Right ventricle myocardium inferior (tissue), 1 donor: ENCODE data around the gene KAT2B. TPM values are rescaled to one million over a fixed set of nuclear protein-coding genes. Genes with fewer than 3 reads are reported as not detected.

ENCODE experiments used
- ATAC-seq: fragments of 200-7000 bp; cut with Tn5 transposase; one replicate; pipeline ENCODE4 v1.9.1; 2020; ENCODE audit warnings: mild to moderate bottlenecking, moderate library complexity
- DNase-seq: peaks from one replicate; pipeline ENCODE4 v3.0.0; 2021; ENCODE audit errors: missing footprints
- intact Hi-C: fragments of 100-400 bp; cut with DNase I; formaldehyde crosslinking; loops from one replicate; pipeline ENCODE4 v1.11.0; 2022
- total RNA-seq: library from RNA; stranded (reverse); fragmentation: NEBNext Ultra II Directional; extraction: Animal tissue kit (Norgen Biotek cat#: 25700); gene quantifications from one replicate; pipeline ENCODE4 v1.2.1, GENCODE V29; 2021
- donor health status: DM: no; HTN: yes; CAD: no; lungs with severe emphysema.

Gene KAT2B
- total RNA-seq, 1 donor from 2014 or later, result 118 TPM

DNA sequence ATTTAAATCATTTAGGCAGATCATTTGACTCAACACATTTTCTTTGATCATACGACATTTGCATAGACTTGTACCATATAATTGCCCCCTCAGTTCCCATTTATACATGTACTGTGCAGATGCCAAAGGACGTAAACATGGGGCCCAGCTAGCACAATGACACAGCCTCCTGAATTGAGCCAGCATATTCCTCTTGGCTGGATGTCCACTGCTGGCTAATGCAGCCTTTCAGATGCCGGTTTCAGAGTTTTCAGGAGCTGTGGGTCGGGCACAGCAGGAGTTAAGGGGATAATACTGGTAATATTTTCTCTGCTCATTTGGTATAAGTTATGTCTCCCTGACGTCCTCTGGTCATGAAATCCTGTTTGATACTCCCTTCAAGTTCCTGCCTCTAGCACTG lies 39.4 kb downstream of the KAT2B start:
- ATAC-seq, result no peak
- no peak for DNase-seq
- intact Hi-C loops, result loop anchor here (2.0 kb wide), 1 partner anchor 39 kb away; the partner anchor contains the start of gene KAT2B

DNA sequence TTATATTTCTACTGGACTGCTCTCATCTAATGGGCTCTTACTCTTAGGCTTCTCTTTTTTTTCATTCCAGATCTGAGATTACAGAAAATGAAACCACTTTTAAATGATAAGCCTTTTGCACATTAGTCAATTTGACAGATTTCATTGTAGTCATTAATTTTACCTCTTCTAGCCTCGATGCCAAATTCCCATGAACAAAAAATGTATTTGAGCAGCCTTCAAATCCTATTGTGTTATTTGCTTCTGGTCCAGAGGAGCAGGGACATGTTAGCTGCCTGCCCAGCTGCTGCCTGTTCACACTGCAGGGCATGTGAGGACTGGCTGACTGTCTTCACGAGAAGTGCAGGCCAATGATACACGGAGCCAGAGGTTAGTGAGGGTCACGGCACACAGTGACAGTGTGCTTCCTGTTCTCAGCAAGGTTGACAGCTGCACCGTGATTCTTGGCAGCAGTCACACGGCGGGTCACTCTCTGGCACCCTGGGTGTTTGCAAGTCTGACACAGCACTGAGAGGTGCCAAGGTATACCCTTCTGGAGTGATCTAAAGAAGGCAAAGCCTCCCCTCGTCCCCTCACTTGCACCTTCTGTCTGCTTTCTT lies 40.8 kb downstream of the KAT2B start:
- intact Hi-C loops, result loop anchor here (1.0 to 2.0 kb wide), 2 partner anchors 27 to 40 kb away; partner anchors contain the start of gene KAT2B
- peak; percentile 99 for ATAC-seq

DNA sequence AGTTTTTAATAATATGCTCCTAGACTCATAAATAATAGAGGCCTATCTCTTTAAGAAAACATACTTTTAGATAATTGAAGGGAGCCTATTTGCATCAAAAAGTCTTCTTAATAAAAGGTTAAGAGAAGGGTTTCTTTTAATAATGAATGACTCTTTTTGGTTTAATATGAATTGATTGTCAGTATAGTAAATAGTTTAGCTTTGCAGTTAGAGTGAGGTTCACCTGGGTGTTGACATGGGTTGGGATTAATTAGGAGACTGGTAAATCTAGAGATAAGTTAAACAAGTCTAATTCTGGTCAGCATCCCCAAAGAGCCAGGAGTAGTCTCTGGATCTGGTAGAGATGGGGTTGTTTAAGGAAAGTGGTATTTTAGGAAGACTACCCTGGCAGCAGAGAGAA lies 43.0 kb downstream of the KAT2B start:
- intact Hi-C loops, result no loop called here
- no peak for DNase-seq
- ATAC-seq, result no peak

More for the DNA sequence above, 40.8 kb downstream of the KAT2B start:
- peak; percentile 85 for DNase-seq

DNA sequence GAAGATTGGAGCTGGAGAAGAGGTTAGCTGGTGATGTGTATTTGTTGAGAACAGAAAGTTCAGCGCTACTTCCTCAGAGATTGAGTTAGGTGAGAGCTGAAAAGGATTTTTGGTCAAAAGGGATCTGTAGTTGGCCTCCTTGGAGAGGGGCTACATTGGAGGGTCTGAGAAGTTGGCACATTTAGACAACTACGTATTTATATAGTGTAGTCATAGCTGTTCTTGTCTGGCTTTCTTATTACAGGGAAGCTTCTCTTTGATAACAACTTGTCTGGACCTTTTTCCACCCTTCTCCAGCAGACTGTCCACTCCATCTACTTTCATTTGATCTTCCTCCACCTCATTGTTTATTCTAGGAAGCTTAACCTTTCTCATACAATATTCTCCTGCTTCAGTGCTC lies 43.7 kb downstream of the KAT2B start:
- DNase-seq, result no peak
- intact Hi-C loops, result no loop called here
- no peak for ATAC-seq

DNA sequence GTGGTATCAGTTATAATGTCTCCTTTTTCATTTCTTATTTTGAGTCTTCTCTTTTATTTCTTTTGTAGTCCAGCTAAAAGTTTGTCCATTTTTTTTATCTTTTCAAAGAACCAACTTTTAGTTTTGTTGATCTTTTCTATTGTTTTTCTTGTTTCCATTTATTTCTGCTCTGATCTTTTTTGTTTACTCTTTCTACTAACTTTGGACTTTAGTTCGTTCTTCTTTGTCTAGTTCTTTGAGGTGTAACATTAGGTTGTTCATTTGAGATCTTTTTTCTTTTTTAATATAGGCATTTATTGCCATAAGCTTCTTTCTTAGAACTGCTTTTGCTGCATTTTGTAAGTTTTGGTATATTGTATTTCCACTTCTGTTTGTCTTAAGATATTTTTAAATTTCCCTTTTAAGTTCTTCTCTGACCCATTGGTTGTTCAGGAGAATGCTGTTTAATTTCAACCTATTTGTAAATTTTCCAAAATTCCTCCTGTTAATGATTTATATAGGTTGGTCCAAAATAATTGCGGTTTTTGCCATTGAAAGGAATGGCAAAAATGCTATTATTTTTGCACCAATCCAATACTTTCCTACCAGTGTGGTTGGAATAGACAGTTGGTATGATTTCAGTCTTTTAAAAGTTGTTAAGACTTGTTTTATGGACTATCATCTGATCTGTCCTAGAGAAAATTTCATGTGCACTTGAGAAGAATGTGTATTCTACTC lies 51.2 kb downstream of the KAT2B start:
- ATAC-seq, result no peak
- DNase-seq, result no peak
- intact Hi-C loops, result no loop called here

DNA sequence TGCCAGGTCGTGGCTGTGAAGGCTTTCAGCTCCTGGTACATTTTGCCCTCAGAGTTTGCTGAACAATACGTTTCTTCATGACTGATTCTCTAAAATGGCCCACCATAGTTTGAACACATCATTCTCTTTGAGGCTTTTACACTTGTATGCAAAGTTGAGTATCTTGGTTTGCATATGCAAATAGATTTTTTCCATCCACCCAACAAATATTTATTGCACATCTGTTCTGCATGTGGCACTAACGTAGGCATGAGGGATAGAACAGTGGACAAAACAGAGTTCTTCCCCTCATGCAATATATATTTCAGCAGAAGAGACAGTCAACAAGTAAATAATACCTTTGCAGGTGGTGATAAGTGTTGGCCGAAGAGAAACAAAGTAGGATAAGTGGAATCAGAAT lies 55.2 kb downstream of the KAT2B start:
- intact Hi-C loops, result no loop called here
- DNase-seq (no peak), ATAC-seq (no peak)

DNA sequence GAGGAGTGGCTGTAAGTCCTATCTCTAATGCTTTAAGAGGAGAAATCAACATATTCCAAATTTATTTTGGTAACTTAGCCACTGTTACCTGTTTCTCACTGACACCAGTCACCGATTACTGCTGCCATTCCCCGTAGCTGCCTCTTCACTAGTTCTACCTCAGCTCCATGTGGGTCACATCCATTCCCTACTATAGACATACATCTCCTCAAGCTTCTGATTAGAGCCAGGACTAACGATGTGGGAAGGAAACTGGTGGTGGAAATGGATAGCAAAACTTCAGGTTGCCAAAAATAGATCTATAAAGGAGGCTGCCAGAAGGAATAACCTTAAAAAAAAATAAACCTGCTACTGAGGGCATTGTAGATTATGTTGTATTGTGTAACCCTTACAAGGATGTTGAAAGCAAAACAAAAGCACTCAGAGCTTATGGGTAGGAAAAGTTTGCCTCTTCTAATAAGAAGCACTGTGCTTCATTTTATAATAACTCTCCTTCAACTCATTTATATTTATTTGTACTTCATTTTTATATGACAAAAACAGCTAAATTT lies 56.0 kb downstream of the KAT2B start:
- ATAC-seq (no peak), DNase-seq (no peak)
- intact Hi-C loops, result no loop called here

DNA sequence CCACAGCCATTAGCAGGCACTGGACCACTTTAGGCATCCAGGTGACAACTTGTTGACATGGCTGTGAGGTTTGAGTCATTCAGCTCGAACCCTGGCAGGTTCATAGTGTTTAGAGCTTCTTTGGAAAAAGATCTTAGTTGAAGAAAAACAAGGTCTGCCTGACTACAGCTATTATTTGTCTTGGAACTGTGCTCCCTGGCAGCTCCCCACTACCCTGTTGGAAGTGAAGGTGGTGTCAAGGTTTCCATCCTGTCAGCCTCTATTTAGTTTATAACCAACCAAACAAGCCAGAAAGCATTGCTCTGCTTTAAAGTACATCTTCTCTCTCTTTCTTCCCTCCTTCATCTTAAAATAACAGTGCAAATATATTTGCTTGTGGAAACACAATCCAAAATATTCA lies 56.8 kb downstream of the KAT2B start:
- DNase-seq (no peak), ATAC-seq (no peak)
- intact Hi-C loops, result no loop called here

DNA sequence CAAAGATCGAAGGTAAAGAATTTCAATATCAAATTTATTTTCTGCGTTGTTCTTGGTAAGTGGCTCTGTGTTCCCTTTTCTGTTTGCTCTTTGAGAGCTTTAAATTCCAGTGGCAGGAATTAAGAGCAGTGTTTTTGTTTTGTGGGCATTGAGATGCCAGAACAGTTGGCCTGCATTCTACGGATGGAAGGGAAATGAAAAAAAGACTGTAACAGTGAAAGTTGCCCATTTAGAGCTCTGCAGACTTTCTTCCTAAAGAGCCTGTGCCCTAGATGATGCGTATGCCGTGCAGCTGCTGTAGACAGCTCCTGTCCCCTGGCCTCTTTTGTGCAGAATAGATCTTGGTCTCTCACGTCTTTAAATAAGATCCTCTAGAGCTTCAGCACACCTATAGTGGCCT lies 58.8 kb downstream of the KAT2B start:
- intact Hi-C loops, result no loop called here
- DNase-seq, result no peak
- ATAC-seq, result no peak

DNA sequence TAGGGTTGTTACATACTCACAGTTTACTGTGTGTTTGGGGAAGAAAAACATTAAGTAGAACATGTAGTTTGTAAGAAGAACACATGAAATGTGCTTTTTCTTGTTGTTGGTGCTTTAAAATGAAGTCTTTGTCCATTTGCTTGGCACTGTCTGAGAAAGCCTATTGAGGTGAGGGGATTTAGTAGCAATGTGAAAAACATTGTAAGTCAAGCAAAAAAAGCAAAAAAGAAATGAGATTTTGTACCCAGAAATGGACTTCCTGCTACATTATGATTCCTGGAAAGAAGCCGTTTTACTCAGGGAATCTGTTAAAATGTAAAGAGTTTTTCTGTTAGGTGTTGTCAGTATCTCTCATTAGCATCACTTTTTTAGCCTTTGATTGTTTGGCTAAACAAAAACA lies 59.9 kb downstream of the KAT2B start:
- DNase-seq (no peak), ATAC-seq (no peak)
- intact Hi-C loops, result no loop called here

DNA sequence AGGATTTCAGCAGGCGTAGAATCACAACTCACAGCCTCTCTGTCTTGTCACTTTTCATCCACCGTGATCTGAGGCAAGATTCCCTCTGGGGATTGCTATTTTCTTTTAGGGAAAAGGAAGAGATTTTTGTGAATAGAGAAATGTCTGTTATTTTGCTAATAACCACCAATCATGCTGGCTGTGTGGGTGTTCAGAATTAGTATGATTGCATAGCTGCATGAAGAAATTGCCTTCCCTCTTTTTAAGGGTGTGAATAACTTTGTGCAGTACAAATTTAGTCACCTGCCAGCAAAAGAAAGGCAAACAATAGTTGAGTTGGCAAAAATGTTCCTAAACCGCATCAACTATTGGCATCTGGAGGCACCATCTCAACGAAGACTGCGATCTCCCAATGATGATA lies 60.8 kb downstream of the KAT2B start:
- ATAC-seq (no peak), DNase-seq (no peak)
- intact Hi-C loops, result no loop called here

DNA sequence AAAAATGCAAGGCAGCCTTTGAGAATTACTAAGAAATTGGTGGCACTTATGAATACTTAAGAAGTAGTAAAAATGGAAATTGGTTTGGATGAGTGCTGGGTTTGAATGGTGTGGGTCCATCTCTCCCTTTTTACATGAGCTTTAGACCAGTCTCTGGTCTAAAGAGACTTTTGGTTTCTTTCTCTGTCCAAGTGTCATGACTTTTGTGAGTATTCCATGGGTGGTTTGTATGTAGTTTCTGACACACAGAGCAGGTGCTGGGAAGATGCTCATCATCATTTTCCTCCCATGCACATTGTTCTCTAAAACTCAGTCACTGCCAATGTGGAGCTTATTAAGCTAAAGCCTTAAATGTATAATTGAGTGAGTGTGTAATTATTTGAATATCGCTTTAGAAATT lies 63.5 kb downstream of the KAT2B start:
- DNase-seq, result no peak
- intact Hi-C loops, result no loop called here
- no peak for ATAC-seq

DNA sequence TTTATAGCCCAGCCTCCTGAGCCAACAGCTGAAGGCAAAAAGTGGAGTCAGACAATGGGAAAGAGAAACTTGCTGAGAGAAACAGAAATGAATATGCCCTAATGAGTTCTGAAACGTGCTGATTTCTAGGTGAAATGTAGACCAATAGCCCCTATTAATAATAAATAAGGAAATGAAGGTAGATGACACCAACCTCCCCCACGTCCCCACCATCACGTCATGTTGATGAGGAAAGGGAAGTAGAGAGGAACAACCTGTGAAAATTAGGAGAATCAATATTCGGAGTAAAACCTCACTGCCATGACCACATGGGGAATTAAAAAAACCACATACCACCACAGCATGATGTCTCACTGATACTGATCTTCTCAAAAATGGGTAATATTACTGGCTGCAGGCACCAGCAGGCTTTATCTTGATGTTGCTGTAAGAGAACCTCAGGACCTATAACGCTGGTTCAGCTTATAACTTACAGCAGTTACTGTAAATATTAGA lies 64.0 kb downstream of the KAT2B start:
- no peak for ATAC-seq
- intact Hi-C loops, result no loop called here

DNA sequence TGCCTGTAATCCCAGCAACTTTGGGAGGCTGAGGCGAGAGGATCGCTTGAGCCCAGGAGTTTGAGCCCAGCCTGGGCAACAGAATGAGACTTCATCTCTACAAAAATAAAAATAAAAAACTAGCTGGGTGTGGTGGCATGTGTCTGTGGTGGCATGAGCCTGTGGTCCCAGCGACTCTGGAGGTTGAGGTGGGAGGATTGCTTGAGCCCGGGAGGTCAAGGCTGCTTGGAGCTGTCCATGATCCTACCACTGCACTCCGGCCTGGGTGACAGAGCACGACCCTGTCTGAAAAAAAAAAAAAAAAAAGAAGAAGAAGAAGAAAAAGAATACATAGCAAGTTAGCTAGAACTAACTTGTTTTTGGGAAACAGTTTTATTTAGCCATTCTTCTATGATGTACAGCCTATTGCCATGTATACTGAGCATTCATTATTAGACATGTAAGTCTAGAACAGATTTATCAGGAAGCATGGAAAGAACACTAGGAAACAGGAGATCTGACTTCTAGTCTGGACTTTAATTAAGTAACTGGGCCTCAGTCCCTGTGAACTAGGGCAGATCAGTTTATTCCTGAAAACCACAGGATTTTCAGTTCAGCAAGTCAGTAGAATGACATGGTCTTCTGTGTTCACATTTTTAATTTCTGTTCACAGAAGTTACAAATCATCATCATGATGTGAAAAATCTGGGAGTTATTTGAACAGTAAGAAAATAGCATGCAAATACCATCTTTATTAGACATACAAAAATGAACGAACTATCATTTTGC lies 65.5 kb downstream of the KAT2B start:
- DNase-seq, result no peak
- ATAC-seq, result no peak
- intact Hi-C loops, result no loop called here

More for the DNA sequence above, 64.0 kb downstream of the KAT2B start:
- no peak for DNase-seq

DNA sequence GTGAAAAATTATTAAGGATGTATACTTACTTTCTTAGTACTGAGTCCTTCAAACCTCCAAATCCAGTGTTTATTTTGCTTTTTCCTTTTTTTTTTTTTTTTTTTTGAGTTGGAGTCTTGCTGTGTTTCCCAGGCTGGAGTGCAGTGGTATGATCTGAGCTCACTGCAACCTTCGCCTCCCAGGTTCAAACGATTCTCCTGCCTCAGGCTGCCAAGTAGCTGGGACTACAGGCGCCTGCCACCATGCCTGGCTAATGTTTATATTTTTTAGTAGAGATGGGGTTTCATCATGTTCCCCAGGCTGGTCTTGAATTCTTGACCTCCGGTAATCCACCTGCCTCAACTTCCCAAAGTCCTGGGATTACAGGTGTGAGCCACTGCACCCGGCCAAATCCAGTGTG lies 67.5 kb downstream of the KAT2B start:
- intact Hi-C loops, result no loop called here
- ATAC-seq (no peak), DNase-seq (no peak)

DNA sequence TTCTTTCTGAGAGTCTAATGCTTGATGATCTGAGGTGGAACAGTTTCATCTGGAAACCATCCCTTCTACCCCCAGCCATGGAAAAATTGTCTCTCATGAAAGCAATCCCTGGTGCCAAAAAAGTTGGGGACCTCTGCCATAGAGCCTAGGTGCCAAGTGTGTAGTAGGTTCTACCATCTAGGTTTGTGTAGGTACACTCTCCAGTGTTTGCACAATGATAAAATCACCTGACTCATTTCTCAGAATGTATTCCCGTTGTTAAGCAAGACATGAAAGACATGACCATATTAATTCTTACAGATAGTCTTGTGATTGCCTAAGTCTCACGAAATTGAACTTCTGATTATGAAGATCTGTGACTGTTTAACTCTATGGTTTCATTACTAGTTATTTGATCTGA lies 68.6 kb downstream of the KAT2B start:
- intact Hi-C loops, result no loop called here
- DNase-seq, result no peak

DNA sequence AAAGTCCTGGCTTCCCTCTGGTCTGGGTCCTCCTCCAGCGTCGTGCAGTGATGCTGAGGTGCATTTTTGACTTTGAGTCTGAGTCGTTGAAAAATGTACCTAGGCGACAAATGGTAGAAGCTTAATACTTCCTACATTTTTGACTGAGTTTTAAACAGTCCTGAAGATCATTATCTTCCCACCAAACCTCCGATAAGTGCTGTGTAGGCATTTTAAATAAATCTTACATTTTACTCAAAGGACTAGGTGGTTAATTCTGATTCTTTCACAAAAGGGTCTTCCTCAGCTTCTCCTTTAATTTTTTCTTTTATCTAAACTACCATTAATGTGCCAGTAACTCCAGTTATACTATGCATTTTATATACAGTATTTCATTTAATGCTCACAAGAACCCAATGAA lies 70.6 kb downstream of the KAT2B start:
- no peak for ATAC-seq
- DNase-seq, result no peak
- intact Hi-C loops, result no loop called here

More for the DNA sequence above, 68.6 kb downstream of the KAT2B start:
- no peak for ATAC-seq

DNA sequence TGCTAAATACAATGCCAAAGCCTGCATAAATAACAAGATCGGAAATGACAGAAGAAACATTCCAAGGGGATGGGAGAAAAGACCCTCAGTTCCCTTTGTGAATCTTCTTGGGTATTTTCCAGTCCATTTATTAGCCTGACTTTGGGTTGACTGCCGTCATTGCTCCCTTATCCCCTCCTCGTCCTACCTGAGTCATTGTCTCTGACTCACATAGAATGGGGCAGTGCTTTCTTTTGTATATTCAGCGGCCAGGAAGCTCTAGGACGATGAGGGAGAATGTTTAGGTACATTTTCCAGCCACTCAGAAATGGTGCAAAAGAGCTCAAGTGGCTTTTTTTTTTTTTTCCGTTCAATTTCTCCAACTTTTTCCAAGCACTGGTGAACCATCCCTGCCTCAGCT lies 71.6 kb downstream of the KAT2B start:
- intact Hi-C loops, result no loop called here
- DNase-seq (no peak), ATAC-seq (no peak)

DNA sequence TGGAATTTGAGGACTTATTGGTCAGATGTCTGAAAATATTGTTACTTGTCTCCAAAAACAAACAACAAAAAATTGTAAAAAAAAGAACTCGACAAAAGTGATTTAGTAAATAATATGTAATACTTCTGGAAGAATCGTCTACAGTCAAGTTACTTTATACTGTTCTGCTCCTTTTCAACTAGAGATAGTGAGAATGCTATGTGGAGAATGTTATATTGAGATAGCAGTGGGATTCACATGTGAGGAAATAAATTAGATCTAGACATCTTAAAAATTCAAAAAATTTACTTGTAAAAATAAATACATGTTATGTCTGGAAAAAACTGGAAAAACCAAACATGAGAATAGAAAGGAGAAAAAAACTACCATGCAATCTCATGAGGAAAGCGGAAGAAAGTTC lies 80.8 kb downstream of the KAT2B start:
- DNase-seq (no peak), ATAC-seq (no peak)
- intact Hi-C loops, result no loop called here
